DOHH2 (cell line): ENCODE data around the gene POLA2.

Experiments
- EZH2phosphoT487 ChIP-seq: fragments of 200-600 bp; sonication (generic); IDR thresholded peaks from 2 replicates; pipeline ENCODE4 v1.6.1; 2017; ENCODE audit warnings: borderline replicate concordance, mild to moderate bottlenecking, antibody characterized with exemption, low read length, moderate library complexity, mixed read lengths
- TF ChIP-seq, protein P1 (sequence below): fragments of 200-600 bp; sonication (generic); IDR thresholded peaks from one replicate; pipeline ENCODE4 v1.5.1; 2014; ENCODE audit warnings: antibody characterized with exemption, mild to moderate bottlenecking, low read depth, low read length; ENCODE audit not compliant: poor library complexity, severe bottlenecking

DNA sequence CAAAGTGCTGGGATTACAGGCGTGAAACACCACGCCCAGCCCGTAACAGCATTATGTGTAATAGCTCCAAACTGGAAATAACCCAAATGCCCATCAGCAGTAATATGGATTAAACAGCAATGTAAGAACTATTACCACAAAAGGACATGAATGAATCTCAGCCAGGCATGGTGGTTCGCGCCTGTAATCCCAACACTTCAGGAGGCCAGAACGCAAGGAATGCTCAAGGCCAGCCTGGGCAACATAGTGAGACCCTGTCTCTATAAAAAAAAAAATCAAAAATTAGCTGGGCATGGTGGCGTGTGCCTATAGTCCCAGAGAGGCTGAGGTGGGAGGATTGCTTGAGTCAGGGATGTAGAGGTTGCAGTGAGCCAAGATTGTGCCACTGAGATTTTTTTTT is 68.8 kb downstream of the POLA2 start:
- TF ChIP-seq, protein P1, sequence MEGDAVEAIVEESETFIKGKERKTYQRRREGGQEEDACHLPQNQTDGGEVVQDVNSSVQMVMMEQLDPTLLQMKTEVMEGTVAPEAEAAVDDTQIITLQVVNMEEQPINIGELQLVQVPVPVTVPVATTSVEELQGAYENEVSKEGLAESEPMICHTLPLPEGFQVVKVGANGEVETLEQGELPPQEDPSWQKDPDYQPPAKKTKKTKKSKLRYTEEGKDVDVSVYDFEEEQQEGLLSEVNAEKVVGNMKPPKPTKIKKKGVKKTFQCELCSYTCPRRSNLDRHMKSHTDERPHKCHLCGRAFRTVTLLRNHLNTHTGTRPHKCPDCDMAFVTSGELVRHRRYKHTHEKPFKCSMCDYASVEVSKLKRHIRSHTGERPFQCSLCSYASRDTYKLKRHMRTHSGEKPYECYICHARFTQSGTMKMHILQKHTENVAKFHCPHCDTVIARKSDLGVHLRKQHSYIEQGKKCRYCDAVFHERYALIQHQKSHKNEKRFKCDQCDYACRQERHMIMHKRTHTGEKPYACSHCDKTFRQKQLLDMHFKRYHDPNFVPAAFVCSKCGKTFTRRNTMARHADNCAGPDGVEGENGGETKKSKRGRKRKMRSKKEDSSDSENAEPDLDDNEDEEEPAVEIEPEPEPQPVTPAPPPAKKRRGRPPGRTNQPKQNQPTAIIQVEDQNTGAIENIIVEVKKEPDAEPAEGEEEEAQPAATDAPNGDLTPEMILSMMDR: no peak
- no peak for TF ChIP-seq EZH2phosphoT487
